Loucy (cell line): Measurements from ENCODE around the gene IREB2.

Experiments
- CTCF ChIP-seq: fragments of 200-600 bp; sonication (generic); conservative IDR thresholded peaks from 2 replicates; pipeline ENCODE4 v1.5.1; 2014; ENCODE audit warnings: mild to moderate bottlenecking, antibody characterized with exemption, low read length
- EZH2phosphoT487 ChIP-seq: fragments of 200-600 bp; IDR thresholded peaks from 2 replicates; pipeline ENCODE4 v1.6.1; 2018; ENCODE audit warnings: antibody characterized with exemption, mild to moderate bottlenecking, moderate library complexity, borderline replicate concordance

GRCh38 chr15:78550815-78551214 lies 112.8 kb downstream of the IREB2 start:
- TF ChIP-seq CTCF (no peak), EZH2phosphoT487 (no peak)
